Suprapubic skin (tissue), 4 donors: Measurements from ENCODE around the gene PRKCE.

Source experiments
- EP300 ChIP-seq: sonication (generic); formaldehyde crosslinking; IDR thresholded peaks from one replicate; pipeline ENCODE4 v1.6.1; 2017; ENCODE audit warnings: antibody characterized with exemption
- POLR2A ChIP-seq, 2 donors: fragments of 450-650 bp; IDR thresholded peaks; one replicate each; pipeline ENCODE4 v1.6.1; 2017; ENCODE audit warnings: antibody characterized with exemption in 2 of 2, mild to moderate bottlenecking in 2 of 2, moderate library complexity in 2 of 2
- POLR2AphosphoS5 ChIP-seq, 3 donors: sonication (generic); formaldehyde crosslinking; IDR thresholded peaks; one replicate each; pipeline ENCODE4 v1.6.1; 2017; ENCODE audit warnings: antibody characterized with exemption in 3 of 3
- TF ChIP-seq, protein P1 (sequence below), 2 donors: fragments of 200-600 bp in 1 of 2; fragments of 450-650 bp in 1 of 2; sonication (generic) in 1 of 2; IDR thresholded peaks; one replicate each; pipeline ENCODE4 v1.5.1; 2016 to 2019; ENCODE audit warnings: antibody characterized with exemption in 2 of 2, mild to moderate bottlenecking in 1 of 2, moderate library complexity in 1 of 2

DNA sequence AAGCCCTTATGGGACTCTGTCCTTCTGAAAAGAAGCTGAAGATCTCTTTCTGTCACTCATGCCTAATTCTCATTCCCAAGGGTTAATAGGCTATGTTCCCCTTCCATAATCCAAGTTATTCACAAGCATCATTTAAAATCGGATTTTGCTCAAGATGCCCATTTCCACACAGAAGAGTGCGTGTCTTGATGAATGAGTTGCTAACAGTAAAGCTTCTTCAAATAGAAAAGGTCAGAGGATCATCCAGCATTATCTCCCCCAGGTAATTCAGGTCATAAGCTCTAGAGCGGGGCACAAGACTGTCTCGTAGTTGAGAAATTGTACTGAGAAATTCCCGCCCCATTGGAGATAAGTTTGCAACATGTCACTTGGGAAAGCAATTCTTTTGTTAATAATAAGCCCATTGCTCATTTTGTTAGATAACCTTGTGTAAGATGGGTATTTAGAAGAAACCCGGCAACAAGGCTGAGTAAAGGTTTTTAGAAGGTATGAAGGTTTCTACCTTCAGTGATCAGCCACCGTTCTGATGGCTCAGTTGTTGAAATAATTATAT lies 355.1 kb downstream of the PRKCE start:
- TF ChIP-seq POLR2AphosphoS5 (IDR thresholded peaks at IDR 0.05) = no peak
- TF ChIP-seq, protein P1, sequence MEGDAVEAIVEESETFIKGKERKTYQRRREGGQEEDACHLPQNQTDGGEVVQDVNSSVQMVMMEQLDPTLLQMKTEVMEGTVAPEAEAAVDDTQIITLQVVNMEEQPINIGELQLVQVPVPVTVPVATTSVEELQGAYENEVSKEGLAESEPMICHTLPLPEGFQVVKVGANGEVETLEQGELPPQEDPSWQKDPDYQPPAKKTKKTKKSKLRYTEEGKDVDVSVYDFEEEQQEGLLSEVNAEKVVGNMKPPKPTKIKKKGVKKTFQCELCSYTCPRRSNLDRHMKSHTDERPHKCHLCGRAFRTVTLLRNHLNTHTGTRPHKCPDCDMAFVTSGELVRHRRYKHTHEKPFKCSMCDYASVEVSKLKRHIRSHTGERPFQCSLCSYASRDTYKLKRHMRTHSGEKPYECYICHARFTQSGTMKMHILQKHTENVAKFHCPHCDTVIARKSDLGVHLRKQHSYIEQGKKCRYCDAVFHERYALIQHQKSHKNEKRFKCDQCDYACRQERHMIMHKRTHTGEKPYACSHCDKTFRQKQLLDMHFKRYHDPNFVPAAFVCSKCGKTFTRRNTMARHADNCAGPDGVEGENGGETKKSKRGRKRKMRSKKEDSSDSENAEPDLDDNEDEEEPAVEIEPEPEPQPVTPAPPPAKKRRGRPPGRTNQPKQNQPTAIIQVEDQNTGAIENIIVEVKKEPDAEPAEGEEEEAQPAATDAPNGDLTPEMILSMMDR (IDR thresholded peaks at IDR 0.05) = no peak
- TF ChIP-seq POLR2A (IDR thresholded peaks at IDR 0.05) = no peak
- no peak for TF ChIP-seq EP300
